ENCODE results near the gene FDX2.

DNA sequence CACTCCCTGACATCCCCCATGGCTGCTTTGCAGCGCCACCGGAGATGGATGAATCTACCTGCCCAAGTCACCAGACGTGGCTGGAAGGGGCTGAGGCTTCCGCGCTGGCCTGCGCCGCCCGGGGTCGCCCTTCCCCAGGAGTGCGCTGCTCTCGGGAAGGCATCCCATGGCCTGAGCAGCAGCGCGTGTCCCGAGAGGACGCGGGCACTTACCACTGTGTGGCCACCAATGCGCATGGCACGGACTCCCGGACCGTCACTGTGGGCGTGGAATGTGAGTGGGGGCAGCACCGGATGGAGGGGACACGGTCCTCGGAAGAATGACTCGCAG is 21.5 kb downstream of the FDX2 start:
- TF ChIP-seq GATA2 (IDR thresholded peaks at IDR 0.05; ENCODE audit: low read depth, low read length), result no peak
- TF ChIP-seq GATA3 (IDR thresholded peaks at IDR 0.05; ENCODE audit: low read depth, low read length), result no peak

Measured in SH-SY5Y (cell line).